ENCODE results near the gene AHNAK.

GRCh38 chr11:62433141-62433903 lies 113.3 kb downstream of the AHNAK start:
- TF ChIP-seq CTCF (IDR thresholded peaks at IDR 0.05; ENCODE audit: insufficient read depth, low read length, poor library complexity, severe bottlenecking), result no peak
- TF ChIP-seq EZH2phosphoT487 (conservative IDR thresholded peaks at IDR 0.05; ENCODE audit: low read length), result no peak
